C4-2B (cell line): ENCODE data around the gene MAGI3.

Experiments
- H3K27ac ChIP-seq: fragments of 450-650 bp; 2 replicates; pipeline ENCODE4 v1.5.1; 2017
- CTCF ChIP-seq: fragments of 450-650 bp; conservative IDR thresholded peaks from 2 replicates; pipeline ENCODE4 v1.5.1; 2017; ENCODE audit warnings: mild to moderate bottlenecking
- ZFX ChIP-seq: fragments of 450-650 bp; IDR thresholded peaks from 2 replicates; pipeline ENCODE4 v1.6.1; 2017

MAGI3 gene

GRCh38 chr1:113660088-113660487, 269.8 kb downstream of the MAGI3 start:
- TF ChIP-seq ZFX (no peak), CTCF (no peak)
- H3K27ac ChIP-seq: no peak overlapping the region

- no peak overlapping the region for H3K27ac ChIP-seq
- TF ChIP-seq CTCF: no peak
- no peak for TF ChIP-seq ZFX
Measured at GRCh38 chr1:113662101-113662500, 271.8 kb downstream of the MAGI3 start.

GRCh38 chr1:113663165-113663951, 273.0 kb downstream of the MAGI3 start:
- H3K27ac ChIP-seq: no peak overlapping the region
- TF ChIP-seq CTCF (no peak), ZFX (no peak)

DNA sequence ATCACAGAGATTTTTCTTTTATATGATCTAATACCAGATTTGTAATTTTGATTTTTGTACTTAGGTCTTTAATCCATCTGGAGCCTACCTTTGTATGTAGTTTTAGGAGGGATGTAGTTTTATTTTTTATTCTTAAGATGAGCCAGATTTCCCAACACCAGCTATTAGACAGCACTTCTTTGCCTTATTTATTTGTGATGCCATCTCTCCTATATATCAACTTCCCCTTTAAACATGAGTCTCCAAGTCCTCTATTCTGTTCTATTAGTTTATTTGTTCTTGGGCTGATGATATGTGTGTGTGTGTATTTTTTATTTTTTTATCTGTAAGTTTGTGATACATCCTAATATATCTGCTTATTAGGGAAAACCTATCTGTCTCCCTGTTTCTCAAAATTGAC, 274.8 kb downstream of the MAGI3 start:
- TF ChIP-seq CTCF (no peak), ZFX (no peak)
- H3K27ac ChIP-seq: no peak overlapping the region

DNA sequence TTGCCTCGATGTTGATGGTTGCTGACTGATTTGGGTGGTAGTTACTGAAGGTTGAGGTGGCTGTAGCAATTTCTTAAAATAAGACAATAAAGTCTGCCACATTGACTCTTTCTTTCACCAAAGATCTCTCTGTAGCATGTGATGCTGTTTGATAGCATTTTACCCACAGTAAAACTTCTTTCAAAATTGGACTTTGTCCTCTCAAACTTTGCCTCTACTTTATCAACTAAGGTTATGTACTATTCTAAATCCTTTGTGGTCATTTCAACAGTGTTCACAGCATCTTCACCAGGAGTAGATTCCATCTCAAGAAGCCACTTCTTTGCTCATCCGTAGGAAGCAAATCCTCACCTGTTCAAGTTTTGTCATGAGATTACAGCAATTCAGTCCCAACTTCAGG, 275.8 kb downstream of the MAGI3 start:
- TF ChIP-seq ZFX: no peak
- no peak for TF ChIP-seq CTCF

GRCh38 chr1:113669988-113670387, 279.7 kb downstream of the MAGI3 start:
- H3K27ac ChIP-seq: no peak overlapping the region
- no peak for TF ChIP-seq CTCF
- no peak for TF ChIP-seq ZFX

More for the DNA sequence above, 275.8 kb downstream of the MAGI3 start:
- H3K27ac ChIP-seq: no peak overlapping the region

DNA sequence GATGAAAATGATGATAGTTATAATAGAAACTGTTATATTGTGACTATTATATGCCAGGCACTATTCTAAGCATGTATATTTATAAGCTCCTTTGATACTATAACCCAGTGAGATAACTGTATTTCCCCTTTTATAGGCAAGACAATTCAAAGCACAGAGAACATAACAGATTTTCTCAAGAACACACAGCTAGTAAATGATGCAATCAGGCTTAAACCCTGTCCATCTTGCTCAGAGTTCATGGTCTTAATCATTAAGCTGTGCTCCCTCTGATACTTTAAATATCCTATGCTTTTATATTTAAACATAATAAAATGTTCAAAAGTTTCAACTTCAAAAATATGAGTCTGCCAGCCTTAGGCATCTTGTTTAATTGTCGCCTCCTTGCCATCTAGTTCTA, 280.3 kb downstream of the MAGI3 start:
- H3K27ac ChIP-seq: no peak overlapping the region
- TF ChIP-seq CTCF (no peak), ZFX (no peak)
